HepG2 (cell line): ENCODE measurements around the gene CYB561. TPM values are rescaled to one million over a fixed set of nuclear protein-coding genes. Genes with fewer than 3 reads are reported as not detected.
A peak's percentile ranks its signal among the peaks of the same experiment; 100 is the strongest.

Experiments
- CSRNP1 ChIP-seq: sonication (generic); formaldehyde crosslinking; IDR thresholded peaks from 2 replicates; pipeline ENCODE4 v1.8.1; 2023; ENCODE audit warnings: mild to moderate bottlenecking, missing genetic modification reagents
- MYPOP ChIP-seq: sonication (generic); formaldehyde crosslinking; IDR thresholded peaks from 2 replicates; pipeline ENCODE4 v1.8.1; 2023; ENCODE audit warnings: mild to moderate bottlenecking, moderate library complexity, missing genetic modification reagents
- SALL1 ChIP-seq: sonication (generic); formaldehyde crosslinking; IDR thresholded peaks from 2 replicates; pipeline ENCODE4 v1.8.0; 2022; ENCODE audit warnings: mild to moderate bottlenecking, missing genetic modification reagents
- SP4 ChIP-seq: sonication (generic); formaldehyde crosslinking; IDR thresholded peaks from 2 replicates; pipeline ENCODE4 v1.8.1; 2023; ENCODE audit warnings: mild to moderate bottlenecking, missing genetic modification reagents
- SPEN ChIP-seq: sonication (generic); formaldehyde crosslinking; IDR thresholded peaks from 2 replicates; pipeline ENCODE4 v1.5.1; 2020; ENCODE audit warnings: low read depth, mild to moderate bottlenecking, missing genetic modification reagents
- ZNF230 ChIP-seq: sonication (generic); formaldehyde crosslinking; IDR thresholded peaks from 2 replicates; pipeline ENCODE4 v1.4.0; 2020; ENCODE audit warnings: mild to moderate bottlenecking, missing genetic modification reagents
- ZNF687 ChIP-seq: sonication (generic); formaldehyde crosslinking; IDR thresholded peaks from 2 replicates; pipeline ENCODE4 v1.5.1; 2020; ENCODE audit warnings: mild to moderate bottlenecking, missing genetic modification reagents, moderate library complexity
- polyA plus RNA-seq, 8 experiments: library from polyadenylated mRNA; depleted of rRNA in 3 of 8; stranded (reverse) in 7 of 8; unstranded in 1 of 8; fragments of >200 nt; fragmentation: Illumina TruSeq in 4 of 8; extraction: Trizol in 4 of 8; gene quantifications; 2 replicates each; pipeline versions ENCODE4 v1.2.1 to v1.2.3, GENCODE V29; 2011 to 2016; ENCODE audit warnings: low read depth in 4 of 8, missing spikeins in 1 of 8, mixed read lengths in 1 of 8; ENCODE audit not compliant: insufficient read depth in 1 of 8
- total RNA-seq, 5 experiments: library from RNA; depleted of rRNA; stranded (reverse); fragments of >200 nt; fragmentation: Illumina TruSeq; extraction: Trizol; gene quantifications; 2 replicates each; pipeline ENCODE4 v1.2.3, GENCODE V29; 2016; ENCODE audit warnings: low read depth in 1 of 5

The CYB561 gene
- total and polyA plus RNA-seq, 2 of the 13 experiments (the other 11 are each of a cell fraction or from before 2014, with no cell fraction given), result 1.5 to 6.7 TPM

- peak; percentile 28; the same call in 1 of the 2 replicates for TF ChIP-seq ZNF687 (CRISPR knock-in tag)
- TF ChIP-seq MYPOP (CRISPR knock-in tag), result peak; percentile 8; the same call in 1 of the 2 replicates
- TF ChIP-seq CSRNP1 (CRISPR knock-in tag), result no peak
- TF ChIP-seq ZNF230, result no peak
- peak; percentile 4; the same call in 1 of the 2 replicates for TF ChIP-seq SALL1 (CRISPR knock-in tag)
- TF ChIP-seq SP4 (CRISPR knock-in tag), result 0 out of 2 replicates have a peak, but pooled peaks have one; percentile 5
- TF ChIP-seq SPEN (CRISPR knock-in tag), result peak; percentile 21; the same call in 1 of the 2 replicates
Measured at GRCh38 chr17:63477480-63478440, 31.7 kb upstream of the CYB561 start (continued).
